GM06990 (cell line): ENCODE results near the gene WDR26.
A peak's percentile ranks its signal among the peaks of the same experiment; 100 is the strongest.

Experiments
- DNase-seq: peaks from one replicate; pipeline ENCODE4 v3.0.0-alpha.2; 2011; ENCODE audit not compliant: insufficient read length; ENCODE audit errors: extremely low read depth
- H3K27me3 ChIP-seq: replicated peaks from 2 replicates; pipeline ENCODE4 v1.6.0; 2011; ENCODE audit warnings: low read length; ENCODE audit not compliant: control insufficient read depth, insufficient read depth
- H3K36me3 ChIP-seq: 2 replicates; pipeline ENCODE4 v1.5.1; 2011; ENCODE audit warnings: low read length; ENCODE audit not compliant: control insufficient read depth, insufficient read depth
- H3K4me3 ChIP-seq: replicated peaks from 2 replicates; pipeline ENCODE4 v1.5.1; 2011; ENCODE audit warnings: low read depth, mild to moderate bottlenecking, control low read depth, low read length
- TF ChIP-seq, protein P1 (sequence below): IDR thresholded peaks from 2 replicates; pipeline ENCODE4 v1.5.1; 2011; ENCODE audit warnings: low read length, control low read depth, mild to moderate bottlenecking, inconsistent platforms; ENCODE audit not compliant: insufficient read depth, poor library complexity, severe bottlenecking

WDR26 gene

GRCh38 chr1:224368409-224368808, 66.2 kb downstream of the WDR26 start:
- Histone ChIP-seq H3K27me3 (no peaks in the 10 kb centered on the region), H3K4me3 (no peak overlapping the region), H3K36me3 (peaks cover 4% of the 10 kb centered on the region)
- DNase-seq = no peak
- TF ChIP-seq, protein P1, sequence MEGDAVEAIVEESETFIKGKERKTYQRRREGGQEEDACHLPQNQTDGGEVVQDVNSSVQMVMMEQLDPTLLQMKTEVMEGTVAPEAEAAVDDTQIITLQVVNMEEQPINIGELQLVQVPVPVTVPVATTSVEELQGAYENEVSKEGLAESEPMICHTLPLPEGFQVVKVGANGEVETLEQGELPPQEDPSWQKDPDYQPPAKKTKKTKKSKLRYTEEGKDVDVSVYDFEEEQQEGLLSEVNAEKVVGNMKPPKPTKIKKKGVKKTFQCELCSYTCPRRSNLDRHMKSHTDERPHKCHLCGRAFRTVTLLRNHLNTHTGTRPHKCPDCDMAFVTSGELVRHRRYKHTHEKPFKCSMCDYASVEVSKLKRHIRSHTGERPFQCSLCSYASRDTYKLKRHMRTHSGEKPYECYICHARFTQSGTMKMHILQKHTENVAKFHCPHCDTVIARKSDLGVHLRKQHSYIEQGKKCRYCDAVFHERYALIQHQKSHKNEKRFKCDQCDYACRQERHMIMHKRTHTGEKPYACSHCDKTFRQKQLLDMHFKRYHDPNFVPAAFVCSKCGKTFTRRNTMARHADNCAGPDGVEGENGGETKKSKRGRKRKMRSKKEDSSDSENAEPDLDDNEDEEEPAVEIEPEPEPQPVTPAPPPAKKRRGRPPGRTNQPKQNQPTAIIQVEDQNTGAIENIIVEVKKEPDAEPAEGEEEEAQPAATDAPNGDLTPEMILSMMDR = no peak

- DNase-seq = no peak
- Histone ChIP-seq H3K4me3 (no peak overlapping the region), H3K36me3 (peaks cover 1% of the 10 kb centered on the region; the same call in 1 of the 2 replicates), H3K27me3 (no peaks in the 10 kb centered on the region)
- TF ChIP-seq, protein P1 = no peak
Measured at GRCh38 chr1:224359207-224359606, 75.4 kb downstream of the WDR26 start.

DNA sequence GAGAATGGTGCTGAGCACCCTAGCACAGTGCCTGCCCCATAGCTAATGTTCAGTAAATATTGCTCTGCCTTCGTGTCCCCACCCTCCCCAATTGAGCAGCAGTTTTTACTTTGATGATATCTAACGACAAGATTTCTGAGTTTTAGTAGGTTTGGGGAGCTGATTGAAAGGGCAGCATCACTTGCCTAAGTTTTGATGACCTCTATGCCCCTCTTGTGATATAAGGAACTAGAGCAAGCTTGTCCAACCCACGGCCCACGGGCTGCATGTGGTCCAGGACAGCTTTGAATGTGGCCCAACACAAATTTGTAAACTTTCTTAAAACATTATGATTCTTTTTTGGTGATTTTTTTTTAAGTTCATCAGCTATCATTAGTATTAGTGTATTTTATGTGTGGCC, 76.4 kb downstream of the WDR26 start:
- TF ChIP-seq, protein P1 = no peak
- no peak for DNase-seq
- Histone ChIP-seq H3K36me3 (peaks cover 1% of the 10 kb centered on the region; the same call in 1 of the 2 replicates), H3K27me3 (no peaks in the 10 kb centered on the region), H3K4me3 (peak overlapping the region; percentile 72; the same call in 1 of the 2 replicates)

GRCh38 chr1:224357626-224358124, 76.9 kb downstream of the WDR26 start:
- Histone ChIP-seq H3K27me3 (no peaks in the 10 kb centered on the region), H3K4me3 (peak overlapping the region; percentile 72), H3K36me3 (peaks cover 1% of the 10 kb centered on the region; the same call in 1 of the 2 replicates)
- TF ChIP-seq, protein P1 = no peak
- DNase-seq = no peak

GRCh38 chr1:224356685-224357625, 77.6 kb downstream of the WDR26 start, which contains the start of gene CNIH4:
Gene CNIH4, plus strand, starts transcription at chr1:224356879. Its CDS starts 46 bp downstream, at chr1:224356925.
- TF ChIP-seq, protein P1 = no peak
- peaks cover 1% of the 10 kb centered on the region; the same call in 1 of the 2 replicates for H3K36me3 ChIP-seq
- DNase-seq = peak; percentile 88

More at GRCh38 chr1:224356685-224357625, 77.6 kb downstream of the WDR26 start, which contains the start of gene CNIH4:
- H3K27me3 ChIP-seq = no peaks in the 10 kb centered on the region
- H3K4me3 ChIP-seq = peak within 1 kb of the TSS; percentile 72
